Measurements from ENCODE around the gene PRR33. TPM values are rescaled to one million over a fixed set of nuclear protein-coding genes. Genes with fewer than 3 reads are reported as not detected.

Gene PRR33
- total and polyA plus RNA-seq, 9 donors, result 0.01 TPM; not detected in 8

- WGBS, 3 donors, result 85 to 86% (median 85%) methylated on average over 22 to 31 of the region's 31 CpGs
- no peaks in the 10 kb centered on the region for H3K27me3 ChIP-seq
- H3K36me3 ChIP-seq, result no peaks in the 10 kb centered on the region
- no peak for TF ChIP-seq CTCF (IDR thresholded peaks at IDR 0.05)
- TF ChIP-seq EP300 (IDR thresholded peaks at IDR 0.05), result no peak
- peaks cover 4% of the 10 kb centered on the region for H3K4me1 ChIP-seq (ENCODE audit: insufficient read depth)
- no peak within 1 kb of the TSS for H3K27ac ChIP-seq
- no peak within 1 kb of the TSS for H3K4me3 ChIP-seq
- DNase-seq, result peak in 1 of 5 donors; percentile 35
- H3K9me3 ChIP-seq, result no peaks in the 10 kb centered on the region
- intact Hi-C loops (cut with DNase I), result loop anchor here in 3 of 4 donors (5.0 to 10.0 kb wide), 4 partner anchors 37 to 235 kb away; partner anchors contain the start of gene KRTAP5-6 (in 2 of the 3)
Measured at GRCh38 chr11:1919391-1920127, 27.9 kb upstream of the PRR33 start, which contains the start of gene TNNT3. Gene TNNT3 (plus strand): TSS chr11:1919703. CDS start chr11:1922875, 3,172 bp downstream.

- no peaks in the 10 kb centered on the region for H3K36me3 ChIP-seq
- peaks cover 4% of the 10 kb centered on the region for H3K4me1 ChIP-seq (ENCODE audit: insufficient read depth)
- no peak overlapping the region for H3K4me3 ChIP-seq
- no peak overlapping the region for H3K27ac ChIP-seq
- DNase-seq, result peak in 1 of 5 donors; percentile 29
- WGBS, 3 donors, result 86 to 91% (median 90%) methylated on average over 25 to 29 of the region's 29 CpGs
- intact Hi-C loops (cut with DNase I), result loop anchor here in 1 of 4 donors (5.0 to 10.0 kb wide), 2 partner anchors 36 to 224 kb away; partner anchors contain the start of gene KRTAP5-6
- TF ChIP-seq POLR2A (IDR thresholded peaks at IDR 0.05) (no peak), EP300 (IDR thresholded peaks at IDR 0.05) (no peak), CTCF (IDR thresholded peaks at IDR 0.05) (no peak)
- no peaks in the 10 kb centered on the region for H3K9me3 ChIP-seq
- H3K27me3 ChIP-seq, result no peaks in the 10 kb centered on the region
Measured at GRCh38 chr11:1918436-1919315, 27.0 kb upstream of the PRR33 start.

GRCh38 chr11:1917523-1918435, 26.1 kb upstream of the PRR33 start:
- H3K27ac ChIP-seq, result no peak overlapping the region
- DNase-seq, result peak in 1 of 5 donors; percentile 34
- peaks cover 4% of the 10 kb centered on the region for H3K4me1 ChIP-seq (ENCODE audit: insufficient read depth)
- whole genome bisulfite sequencing, 3 donors, result 77 to 85% (median 81%) methylated on average over 32 to 34 of the region's 34 CpGs
- intact Hi-C loops (cut with DNase I), result loop anchor here in 1 of 4 donors (5.0 to 10.0 kb wide), 2 partner anchors 35 to 223 kb away; partner anchors contain the start of gene KRTAP5-6
- TF ChIP-seq POLR2A (IDR thresholded peaks at IDR 0.05) (no peak), CTCF (IDR thresholded peaks at IDR 0.05) (no peak), EP300 (IDR thresholded peaks at IDR 0.05) (no peak)
- H3K36me3 ChIP-seq, result no peaks in the 10 kb centered on the region
- H3K27me3 ChIP-seq, result no peaks in the 10 kb centered on the region
- H3K4me3 ChIP-seq, result no peak overlapping the region
- H3K9me3 ChIP-seq, result no peaks in the 10 kb centered on the region
